Activated CD8-positive, alpha-beta memory T cell treated with anti-CD3 and anti-CD28 coated beads, Interleukin-2, amount 50 U/mL, for 1 hour (primary cell): ENCODE results near the gene CSKMT.
A peak's percentile ranks its signal among the peaks of the same experiment; 100 is the strongest.
"Not testable (repeated sequence)": the region's sequence is repeated elsewhere in the genome, so short reads cannot be mapped to it uniquely, and the experiment has no call there.

ENCODE experiments used
- DNase-seq: peaks from one replicate; pipeline ENCODE4 v3.0.0-alpha.2; 2020; ENCODE audit errors: extremely low read depth

CSKMT gene

GRCh38 chr11:62654297-62654696 is 10.8 kb upstream of the CSKMT start:
- no peak for DNase-seq

- DNase-seq = no peak
Measured at GRCh38 chr11:62656796-62657429, 8.2 kb upstream of the CSKMT start.

- no peak for DNase-seq
Measured at GRCh38 chr11:62664405-62665074, 572 bp upstream of the CSKMT start.

GRCh38 chr11:62665599-62666258 is 617 bp downstream of the CSKMT start:
- no peak for DNase-seq

GRCh38 chr11:62666259-62666926 is 1.3 kb downstream of the CSKMT start:
- DNase-seq = no peak

- no peak for DNase-seq
Measured at GRCh38 chr11:62667460-62667859, 2.3 kb downstream of the CSKMT start.

GRCh38 chr11:62669420-62670161 is 4.5 kb downstream of the CSKMT start:
- DNase-seq = no peak

GRCh38 chr11:62671236-62671607 is 6.1 kb downstream of the CSKMT start:
- DNase-seq = no peak

GRCh38 chr11:62671608-62672389 is 6.7 kb downstream of the CSKMT start, which contains the start of the genes LBHD1 and UQCC3:
Gene LBHD1, minus strand, starts transcription at chr11:62672267. Its CDS starts 2,236 bp downstream, at chr11:62670031.
Gene UQCC3, plus strand, starts transcription at chr11:62671673. Its CDS starts 73 bp downstream, at chr11:62671746.
- DNase-seq = no peak

GRCh38 chr11:62673196-62673525 is 8.0 kb downstream of the CSKMT start:
- no peak for DNase-seq

- DNase-seq = not testable (repeated sequence)
Measured at GRCh38 chr11:62675415-62675814, 10.3 kb downstream of the CSKMT start.

GRCh38 chr11:62676698-62677097 is 11.6 kb downstream of the CSKMT start:
- DNase-seq = no peak

- no peak for DNase-seq
Measured at GRCh38 chr11:62677156-62677555, 12.0 kb downstream of the CSKMT start.

GRCh38 chr11:62677714-62678113 is 12.6 kb downstream of the CSKMT start:
- no peak for DNase-seq

GRCh38 chr11:62678433-62678769 is 13.3 kb downstream of the CSKMT start:
- no peak for DNase-seq

- DNase-seq = peak; percentile 50
Measured at GRCh38 chr11:62678770-62679696, 13.9 kb downstream of the CSKMT start, which contains the start of gene UBXN1. Gene UBXN1, minus strand, starts transcription at chr11:62679073. Its CDS starts 150 bp downstream, at chr11:62678923.

GRCh38 chr11:62680825-62681240 is 15.7 kb downstream of the CSKMT start:
- DNase-seq = no peak

GRCh38 chr11:62682518-62682917 is 17.4 kb downstream of the CSKMT start:
- DNase-seq = no peak

GRCh38 chr11:62687508-62688396 is 22.6 kb downstream of the CSKMT start:
- no peak for DNase-seq
